Nucleus accumbens (tissue), 56 donors: ENCODE results near the gene PPP6R3.
"Not testable (repeated sequence)": the region's sequence is repeated elsewhere in the genome, so short reads cannot be mapped to it uniquely, and the experiment has no call there.

Experiments used
- DNase-seq, 56 donors: peaks; one replicate each; lab custom pipeline; 2025; lab: John Stamatoyannopoulos, UW

The PPP6R3 gene

DNA sequence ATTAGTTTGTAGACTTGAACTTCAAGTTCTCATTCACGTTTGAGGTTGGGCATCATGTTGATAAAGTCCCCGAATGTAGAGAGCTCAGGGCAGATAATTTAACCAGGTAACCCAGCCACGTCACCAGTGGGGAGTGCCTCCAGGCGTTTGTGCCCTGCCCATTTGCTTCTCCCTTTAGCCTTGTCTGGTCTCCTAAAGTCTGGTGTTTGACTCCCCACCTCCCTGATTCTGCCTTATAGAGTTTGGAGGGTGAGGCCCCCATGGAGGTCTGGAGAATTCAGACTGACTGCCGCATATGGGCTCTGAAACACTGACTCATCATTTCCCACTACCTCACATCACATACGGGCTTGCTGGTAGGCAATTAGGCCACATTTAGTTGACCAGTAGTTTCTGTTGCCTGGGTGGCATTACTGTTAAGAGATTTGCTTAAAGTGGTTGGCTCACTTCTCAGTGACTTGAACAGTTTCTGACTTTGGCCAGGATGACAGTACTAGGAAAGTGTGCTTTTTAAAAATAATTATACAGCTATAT is 124.5 kb downstream of the PPP6R3 start:
- no peak for DNase-seq

DNA sequence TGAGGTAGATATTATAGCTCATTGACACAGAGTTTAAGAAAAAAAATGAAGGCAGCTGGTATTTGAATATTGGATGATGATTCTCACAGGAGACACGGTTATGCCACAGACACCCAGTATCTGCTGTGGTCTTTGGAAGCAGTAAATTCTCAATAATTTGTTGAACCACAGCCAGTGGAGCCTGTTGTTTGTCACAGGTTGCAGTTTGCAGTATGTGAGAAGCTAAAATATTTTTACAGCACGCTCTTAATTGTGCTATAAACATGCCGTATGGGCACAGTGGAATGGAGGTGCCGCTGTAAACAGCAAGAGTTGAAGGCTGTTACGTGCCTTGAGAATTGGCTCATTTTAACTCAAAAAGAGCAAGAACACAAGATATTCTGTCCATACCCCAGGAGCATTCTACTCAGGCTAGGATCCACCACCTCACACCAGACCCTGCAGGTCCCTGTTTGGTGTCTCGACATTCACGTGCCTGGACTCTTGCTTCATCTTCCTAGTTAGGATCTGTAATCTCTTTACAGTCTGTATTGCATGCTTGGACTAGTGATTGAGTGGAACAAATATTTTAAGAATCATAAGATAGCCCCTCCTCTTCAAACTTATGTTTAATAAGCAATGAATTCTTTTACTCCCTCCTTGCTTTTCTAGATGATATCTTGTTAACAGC is 129.1 kb downstream of the PPP6R3 start:
- no peak for DNase-seq

DNA sequence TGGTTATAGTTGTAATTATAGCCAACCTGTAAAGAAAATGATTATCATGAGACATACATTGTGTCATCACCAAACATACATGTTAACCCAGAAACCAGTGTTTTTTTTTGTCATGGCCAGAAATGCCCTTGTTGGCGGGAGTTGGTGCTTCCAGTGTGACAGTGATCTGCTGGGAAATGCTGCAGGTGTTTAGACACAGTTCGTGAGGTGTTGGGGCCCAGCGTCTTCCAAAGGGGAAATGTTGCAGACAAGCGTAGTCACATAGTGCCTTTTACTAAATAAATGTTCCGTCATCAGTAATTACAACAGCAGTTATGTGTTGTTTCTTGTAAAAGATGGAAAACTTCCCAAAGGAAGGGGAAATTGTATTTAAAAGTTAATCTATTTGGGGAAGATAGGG is 131.2 kb downstream of the PPP6R3 start:
- DNase-seq = no peak

DNA sequence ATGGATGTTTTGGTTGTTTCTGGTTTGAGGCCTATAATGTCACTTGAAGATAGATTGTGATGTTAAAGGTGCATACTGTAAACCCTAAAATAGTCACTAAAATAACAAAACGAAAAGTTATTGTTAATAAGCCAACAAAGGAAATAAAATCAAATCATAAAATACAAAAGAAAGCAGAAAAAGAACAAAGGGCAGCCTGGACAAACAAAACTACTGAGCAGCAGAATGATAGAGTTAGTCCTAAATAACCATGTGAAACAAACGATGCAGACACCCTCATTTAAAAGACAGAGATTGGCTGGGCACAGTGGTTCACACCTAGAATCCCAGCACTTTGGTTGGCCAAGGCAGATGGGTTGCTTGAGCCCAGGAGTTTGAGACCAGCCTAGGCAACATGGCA is 132.9 kb downstream of the PPP6R3 start:
- no peak for DNase-seq

DNA sequence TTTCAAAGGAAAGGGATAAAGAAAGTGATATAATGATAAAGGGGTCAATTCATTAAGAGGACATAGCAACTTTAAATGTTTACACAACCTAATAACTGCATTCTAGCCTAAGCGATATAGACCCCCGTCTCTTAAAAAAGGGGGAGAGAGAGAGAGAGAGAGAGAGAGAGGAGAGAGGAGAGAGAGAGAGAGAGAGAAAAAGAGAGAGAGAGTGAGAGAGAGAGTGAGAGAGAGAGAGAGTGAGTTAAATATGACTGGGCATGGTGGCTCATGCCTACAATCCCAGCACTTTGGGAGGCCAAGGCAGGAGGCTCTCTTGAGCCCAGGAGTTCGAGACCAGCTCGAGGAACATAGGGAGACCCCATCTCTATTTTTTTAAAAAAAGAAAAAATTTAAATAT is 133.6 kb downstream of the PPP6R3 start:
- DNase-seq = no peak

DNA sequence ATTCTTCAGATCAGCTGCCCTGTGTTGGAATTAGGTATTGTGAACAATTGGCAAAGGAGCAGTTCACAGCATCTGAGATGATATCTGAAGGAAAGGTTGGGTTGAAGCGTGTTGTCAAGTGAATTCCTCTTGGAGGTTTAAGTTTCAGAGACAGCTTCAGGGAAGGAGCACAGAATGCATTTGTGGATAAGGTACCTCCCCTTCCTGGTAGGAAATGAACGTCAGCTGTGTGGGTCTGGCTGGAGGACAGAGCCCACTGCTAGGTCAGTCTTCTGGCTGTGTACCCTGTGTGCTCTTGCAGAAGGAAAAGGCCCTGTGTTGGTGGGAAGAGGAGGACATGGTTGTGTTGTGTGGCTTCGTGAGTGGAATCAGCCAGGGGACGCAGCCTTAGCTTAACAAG is 135.7 kb downstream of the PPP6R3 start:
- no peak for DNase-seq

DNA sequence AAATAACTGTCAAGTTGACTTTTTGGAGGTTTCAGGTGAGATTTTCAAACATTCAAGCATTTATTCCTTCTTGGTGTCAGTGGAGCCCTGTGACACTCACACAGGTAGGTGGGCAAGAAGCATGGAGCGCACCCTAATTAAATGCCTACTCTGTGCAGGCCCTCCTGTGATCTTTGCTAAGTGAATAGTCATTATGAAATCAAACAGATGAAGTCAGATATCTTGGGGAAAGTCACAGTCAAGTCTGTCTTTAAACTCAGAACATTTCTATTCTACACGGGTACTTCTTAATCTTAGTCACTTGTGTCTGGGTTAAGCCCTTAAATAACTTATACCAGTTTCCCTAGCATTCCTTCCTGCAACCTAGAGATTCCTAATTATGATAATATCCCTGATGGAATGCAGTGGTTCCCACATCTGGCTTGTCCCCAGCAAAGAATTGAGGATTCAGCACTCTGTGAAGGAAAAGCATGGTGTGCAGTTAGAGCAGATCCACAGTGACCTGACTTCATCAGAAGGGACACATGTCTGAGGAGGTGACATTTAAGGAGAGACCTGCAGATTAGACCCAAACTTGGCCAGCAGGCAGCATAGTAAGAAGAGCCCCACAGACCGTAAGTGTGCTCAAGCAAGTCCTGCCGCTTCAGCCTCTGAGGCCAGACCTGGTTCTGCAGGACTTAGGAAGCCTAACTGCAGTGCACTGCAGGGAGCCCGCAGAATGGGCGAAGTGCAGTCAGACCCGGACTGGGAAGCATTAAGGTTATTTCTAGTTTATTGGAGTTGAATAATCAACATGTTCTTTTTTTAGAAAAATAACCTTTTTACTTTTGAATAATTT is 138.5 kb downstream of the PPP6R3 start:
- no peak for DNase-seq

DNA sequence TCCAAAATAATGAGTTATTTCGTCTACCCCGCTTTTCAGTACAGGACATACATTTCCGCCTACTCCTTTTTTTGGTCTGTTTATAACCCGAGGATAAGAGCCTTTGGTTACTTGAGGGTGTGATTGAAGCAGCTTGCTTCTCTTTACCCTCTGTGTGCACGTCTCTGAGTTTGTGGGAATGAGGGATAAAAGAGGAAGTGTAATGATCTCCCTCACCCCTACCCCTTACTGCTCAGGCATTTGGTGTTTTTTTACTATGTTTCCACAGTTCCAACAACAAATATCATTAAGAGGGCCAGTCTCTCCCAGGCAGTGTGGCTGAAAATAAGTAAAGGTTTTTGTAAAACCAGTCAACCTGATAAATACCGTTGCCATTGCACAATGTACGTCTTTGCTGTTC is 140.6 kb downstream of the PPP6R3 start:
- no peak for DNase-seq

DNA sequence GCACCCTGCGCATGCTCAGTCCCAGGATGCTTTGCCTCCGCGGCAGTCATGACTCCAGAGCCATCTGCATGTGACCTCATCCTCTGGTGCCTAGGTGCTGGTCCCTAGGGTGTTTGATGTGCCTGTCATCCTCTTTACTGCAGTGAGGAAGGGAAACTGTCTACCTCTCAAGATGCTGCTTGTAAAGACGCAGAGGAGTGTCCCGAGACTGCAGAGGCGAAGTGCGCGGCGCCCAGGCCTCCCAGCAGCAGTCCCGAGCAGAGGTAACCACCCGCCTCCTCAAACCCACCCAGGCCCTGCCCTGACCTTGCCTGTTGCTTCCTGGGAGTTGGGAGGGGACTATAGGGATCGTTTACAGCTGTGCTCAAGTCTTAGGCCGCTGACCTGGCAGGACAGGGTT is 149.2 kb downstream of the PPP6R3 start:
- no peak for DNase-seq

DNA sequence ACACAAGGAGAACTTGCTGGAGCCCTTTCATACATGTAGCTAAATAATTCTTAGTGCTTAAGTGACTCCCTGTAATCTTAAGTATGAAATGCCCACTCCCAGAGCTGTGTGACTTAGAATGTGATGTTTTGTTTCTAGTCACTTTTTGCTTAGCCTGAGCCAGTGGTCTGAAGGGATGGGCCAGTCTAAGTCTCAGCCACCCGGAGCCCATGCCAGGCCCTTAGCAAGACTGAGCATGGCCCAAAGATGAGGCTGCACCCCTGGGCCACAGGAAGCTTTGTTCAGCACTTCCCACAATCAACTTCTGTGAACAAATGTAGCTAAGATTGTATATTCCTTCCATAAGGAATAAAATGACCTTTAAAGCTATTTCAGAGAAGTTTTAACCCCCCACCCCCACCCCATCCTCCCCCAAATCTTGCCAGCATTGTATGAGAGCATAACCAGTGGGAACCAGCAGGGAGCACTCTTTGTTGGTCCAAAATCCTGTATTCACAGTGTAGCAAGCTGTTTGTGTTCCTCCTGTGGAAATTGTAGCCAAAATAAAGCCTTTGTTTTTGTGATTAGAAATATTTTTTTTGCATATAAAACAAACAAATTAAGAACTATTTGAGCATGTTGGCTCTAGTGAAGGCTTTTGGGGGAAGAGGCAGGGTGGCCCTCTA is 150.0 kb downstream of the PPP6R3 start:
- no peak for DNase-seq

DNA sequence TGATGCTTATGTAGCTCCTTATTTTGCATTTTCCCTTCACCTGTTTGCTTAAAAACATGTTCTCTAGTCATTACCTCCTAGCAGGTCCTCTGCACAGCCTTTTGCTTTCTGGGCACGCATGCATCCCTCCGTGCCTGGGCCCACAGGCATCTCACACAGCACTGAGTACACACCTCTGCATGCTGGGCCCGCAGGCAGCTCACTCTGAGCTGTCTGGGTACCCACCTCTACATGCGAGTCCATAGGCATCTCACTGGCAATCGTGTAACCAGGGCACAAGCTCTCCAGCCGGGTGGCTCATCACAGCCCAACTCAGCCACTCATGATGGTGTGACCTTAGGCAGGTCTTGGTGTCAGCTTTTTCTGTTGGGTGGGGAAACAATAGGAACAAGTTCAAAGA is 155.1 kb downstream of the PPP6R3 start:
- no peak for DNase-seq

DNA sequence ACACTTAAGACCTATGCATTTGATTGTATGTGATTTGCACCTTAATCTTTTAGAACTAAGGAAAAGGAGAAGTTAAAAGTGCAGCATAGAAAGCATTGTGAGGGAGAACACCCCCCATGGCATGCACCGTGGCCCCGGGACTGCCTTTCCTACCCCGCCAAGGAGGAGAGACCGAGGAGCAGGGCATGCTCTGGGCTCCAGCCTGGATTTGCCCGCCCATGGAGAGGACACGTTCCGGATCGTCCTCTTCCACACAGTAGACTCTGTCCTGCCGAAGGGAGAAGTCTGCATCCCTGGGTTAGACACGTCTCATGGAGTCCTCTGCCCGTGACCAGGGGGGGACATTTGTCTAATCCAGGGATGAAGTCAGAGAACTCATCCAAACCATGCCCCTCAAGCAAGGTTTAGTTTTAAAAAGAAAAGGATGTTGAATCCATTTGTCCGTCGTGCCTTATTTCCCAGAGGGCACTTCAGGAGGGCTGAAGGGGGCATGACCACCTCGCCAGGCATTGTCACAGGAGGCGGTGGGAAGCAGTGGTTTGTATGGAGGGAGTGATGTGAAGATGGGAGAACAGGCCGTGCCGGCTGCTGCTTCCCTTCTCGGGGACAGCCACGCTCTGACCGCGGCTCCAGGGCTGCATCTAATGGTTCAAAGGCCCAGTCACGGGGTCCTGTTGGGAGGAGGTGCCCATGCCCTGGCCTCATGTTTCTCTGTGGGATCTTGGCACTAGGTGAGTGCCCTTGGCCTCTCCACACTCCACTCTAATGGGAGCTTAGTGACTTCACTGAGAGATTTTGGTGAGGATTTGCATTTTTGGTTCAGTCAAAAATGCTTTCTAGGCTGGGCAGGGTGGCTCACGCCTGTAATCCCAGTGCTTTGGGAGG is 157.6 kb downstream of the PPP6R3 start:
- no peak for DNase-seq

DNA sequence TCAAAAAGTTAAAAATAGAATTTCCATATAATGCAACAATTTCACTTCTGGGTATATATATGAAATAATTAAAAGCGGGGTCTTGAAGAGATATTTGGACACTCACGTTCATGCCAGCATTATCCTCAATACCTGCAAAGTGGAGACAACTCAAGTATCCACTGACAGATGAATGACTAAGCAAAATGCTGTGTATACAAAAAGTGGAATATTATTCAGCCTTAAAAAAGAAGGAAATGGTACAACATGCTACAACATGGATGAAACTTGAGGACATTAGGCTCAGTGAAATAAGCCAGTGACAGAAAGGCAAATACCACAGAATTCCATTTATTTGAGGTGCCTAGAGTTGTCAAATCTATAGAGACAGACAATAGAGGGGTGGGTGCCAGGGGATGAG is 161.3 kb downstream of the PPP6R3 start:
- no peak for DNase-seq

DNA sequence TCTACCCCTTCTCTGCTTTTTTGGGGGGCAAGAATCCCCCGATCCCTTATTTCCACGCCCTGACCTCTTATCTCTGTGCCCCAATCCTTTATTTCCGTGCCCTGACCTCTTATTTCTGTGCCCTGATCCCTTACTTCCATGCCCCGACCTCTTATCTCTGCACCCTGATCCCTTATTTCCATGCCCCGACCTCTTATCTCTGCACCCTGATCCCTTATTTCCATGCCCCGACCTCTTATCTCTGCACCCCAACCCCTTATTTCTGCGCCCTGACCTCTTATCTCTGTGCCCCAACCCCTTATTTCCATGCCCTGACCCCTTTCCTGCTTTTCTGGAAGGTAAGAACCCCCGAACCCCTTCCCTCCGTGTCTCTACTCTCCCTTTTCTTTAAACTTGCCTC is 163.2 kb downstream of the PPP6R3 start:
- DNase-seq = not testable (repeated sequence)

DNA sequence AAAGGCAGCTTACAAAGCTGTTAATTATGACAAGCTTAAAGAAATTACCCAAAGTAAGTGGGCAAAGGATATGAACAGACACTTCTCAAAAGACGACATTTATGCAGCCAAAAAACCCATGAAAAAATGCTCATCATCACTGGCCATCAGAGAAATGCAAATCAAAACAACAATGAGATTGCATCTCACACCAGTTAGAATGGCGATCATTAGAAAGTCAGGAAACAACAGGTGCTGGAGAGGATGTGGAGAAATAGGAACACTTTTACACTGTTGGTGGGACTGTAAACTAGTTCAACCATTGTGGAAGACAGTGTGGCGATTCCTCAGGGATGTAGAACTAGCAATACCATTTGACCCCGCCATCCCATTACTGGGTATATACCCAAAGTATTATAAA is 164.5 kb downstream of the PPP6R3 start:
- DNase-seq = not testable (repeated sequence)

DNA sequence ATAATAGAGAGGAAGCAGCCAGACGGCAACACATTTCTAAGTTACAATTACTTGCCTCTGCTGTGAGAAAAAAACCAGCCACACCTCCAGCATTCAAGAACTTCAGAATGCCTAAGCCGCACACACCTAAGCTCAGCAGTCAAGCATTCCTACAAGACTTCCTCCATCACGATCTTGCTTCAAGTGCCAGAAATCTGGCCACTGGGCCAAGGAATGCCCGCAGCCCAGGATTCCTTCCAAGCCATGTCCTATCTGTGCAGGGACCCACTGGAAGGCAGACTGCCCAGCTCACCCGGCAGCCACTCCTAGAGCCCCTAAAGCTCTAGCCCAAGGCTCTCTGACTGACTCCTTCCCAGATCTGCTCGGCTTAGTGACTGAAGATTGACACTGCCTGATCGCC is 165.7 kb downstream of the PPP6R3 start:
- not testable (repeated sequence) for DNase-seq

DNA sequence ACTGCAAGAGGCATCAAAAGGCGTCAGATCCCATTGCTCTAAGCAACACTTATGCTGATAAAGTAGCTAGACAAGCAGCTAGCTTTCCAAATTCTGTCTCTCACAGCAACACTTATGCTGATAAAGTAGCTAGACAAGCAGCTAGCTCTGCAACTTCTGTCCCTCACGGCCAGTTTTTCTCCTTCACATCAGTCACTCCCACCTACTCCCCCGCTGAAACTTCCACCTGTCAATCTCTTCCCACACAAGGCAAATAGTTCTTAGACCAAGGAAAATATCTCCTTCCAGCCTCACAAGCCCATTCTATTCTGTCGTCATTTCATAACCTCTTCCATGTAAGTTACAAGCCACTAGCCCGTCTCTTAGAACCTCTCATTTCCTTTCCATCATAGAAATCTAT is 168.3 kb downstream of the PPP6R3 start:
- not testable (repeated sequence) for DNase-seq

DNA sequence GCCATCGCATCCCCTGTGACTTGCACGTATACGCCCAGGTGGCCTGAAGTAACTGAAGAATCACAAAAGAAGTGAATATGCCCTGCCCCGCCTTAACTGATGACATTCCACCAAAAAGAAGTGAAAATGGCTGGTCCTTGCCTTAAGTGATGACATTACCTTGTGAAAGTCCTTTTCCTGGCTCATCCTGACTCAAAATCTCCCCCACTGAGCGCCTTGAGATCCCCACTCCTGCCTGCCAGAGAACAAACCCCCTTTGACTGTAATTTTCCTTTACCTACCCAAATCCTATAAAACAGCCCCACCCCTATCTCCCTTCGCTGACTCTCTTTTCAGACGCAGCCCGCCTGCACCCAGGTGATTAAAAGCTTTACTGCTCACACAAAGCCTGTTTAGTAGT is 171.8 kb downstream of the PPP6R3 start:
- not testable (repeated sequence) for DNase-seq

DNA sequence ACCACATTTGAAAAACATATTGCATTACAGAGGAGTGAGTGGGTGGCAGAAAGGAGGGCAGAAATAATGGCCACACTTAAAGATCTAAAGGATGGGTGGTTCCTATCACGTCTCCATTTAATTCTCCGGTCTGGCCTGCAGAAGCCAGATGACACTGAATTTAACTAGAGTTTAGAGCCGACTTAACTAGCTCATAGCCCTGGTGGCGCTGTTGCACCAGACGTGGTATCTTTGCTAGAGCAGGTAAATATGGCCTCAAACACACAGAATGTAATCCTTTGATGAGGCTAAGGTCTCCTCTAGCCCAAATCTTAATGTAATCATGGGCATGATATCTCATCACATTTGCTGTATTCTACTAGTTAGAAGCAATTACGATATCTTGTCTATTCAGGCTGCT is 172.2 kb downstream of the PPP6R3 start:
- no peak for DNase-seq

DNA sequence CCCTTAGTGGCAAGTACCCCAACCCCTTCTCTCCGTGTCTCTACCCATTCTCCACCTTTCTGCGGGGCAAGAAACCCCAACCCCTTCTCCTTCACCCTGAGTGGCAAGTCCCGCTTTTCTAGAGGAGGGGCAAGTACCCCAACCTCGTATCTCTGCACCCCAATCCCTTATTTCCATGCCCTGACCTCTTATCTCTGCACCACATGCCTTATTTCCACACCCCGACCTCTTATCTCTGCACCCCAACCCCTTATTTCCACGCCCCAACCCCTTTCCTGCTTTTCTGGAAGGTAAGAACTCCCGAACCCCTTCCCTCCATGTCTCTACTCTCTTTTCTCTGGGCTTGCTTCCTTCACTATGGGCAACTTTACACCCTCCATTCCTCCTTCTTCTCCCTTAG is 174.1 kb downstream of the PPP6R3 start:
- DNase-seq = not testable (repeated sequence)
